H1 (cell line): ENCODE measurements around the gene SLC6A2. TPM values are rescaled to one million over a fixed set of nuclear protein-coding genes. Genes with fewer than 3 reads are reported as not detected.

Experiments used
- BACH1 ChIP-seq: IDR thresholded peaks from 2 replicates; pipeline ENCODE4 v1.6.1; 2012; ENCODE audit warnings: low read length, improper control_type of control experiment
- CEBPB ChIP-seq: IDR thresholded peaks from 2 replicates; pipeline ENCODE4 v1.6.1; 2012; ENCODE audit warnings: low read depth, low read length
- CREB1 ChIP-seq: IDR thresholded peaks from 2 replicates; pipeline ENCODE4 v1.6.1; 2012; ENCODE audit warnings: inconsistent platforms
- EZH2 ChIP-seq: fragments of 200-600 bp; sonication (generic); IDR thresholded peaks from 2 replicates; pipeline ENCODE4 v1.7.1; 2012; ENCODE audit warnings: low read depth, mild to moderate bottlenecking, moderate library complexity, low read length, inconsistent platforms; ENCODE audit not compliant: severe bottlenecking
- FOSL1 ChIP-seq: IDR thresholded peaks from 2 replicates; pipeline ENCODE4 v1.6.1; 2011; ENCODE audit warnings: mild to moderate bottlenecking, low read depth, low read length, moderate library complexity; ENCODE audit not compliant: insufficient read depth
- HDAC2 ChIP-seq, 2 experiments: fragments of 300-600 bp in 1 of 2; sonication (generic) in 1 of 2; IDR thresholded peaks; 2 replicates each; pipeline ENCODE4 v1.6.1; 2011 to 2012; ENCODE audit warnings: low read depth in 2 of 2, low read length in 2 of 2, mild to moderate bottlenecking in 2 of 2, moderate library complexity in 2 of 2, borderline replicate concordance in 1 of 2, inconsistent platforms in 1 of 2
- JUN ChIP-seq: IDR thresholded peaks from 2 replicates; pipeline ENCODE4 v1.6.1; 2011; ENCODE audit warnings: low read depth, mild to moderate bottlenecking, improper control_type of control experiment, low read length
- KDM1A ChIP-seq: fragments of 200-600, 300-600 bp; sonication (generic); IDR thresholded peaks from 2 replicates; pipeline ENCODE4 v1.7.1; 2016; ENCODE audit warnings: mild to moderate bottlenecking, low read length, borderline replicate concordance
- KDM4A ChIP-seq: IDR thresholded peaks from one replicate; pipeline ENCODE4 v1.7.1; 2012; ENCODE audit warnings: low read depth, mild to moderate bottlenecking, moderate library complexity, low read length, inconsistent platforms; ENCODE audit not compliant: severe bottlenecking
- NRF1 ChIP-seq: IDR thresholded peaks from 2 replicates; pipeline ENCODE4 v1.6.1; 2011; ENCODE audit warnings: mild to moderate bottlenecking, low read depth, low read length, improper control_type of control experiment
- PHF8 ChIP-seq: fragments of 200-600 bp; sonication (generic); conservative IDR thresholded peaks from 2 replicates; pipeline ENCODE4 v1.7.1; 2012; ENCODE audit warnings: low read depth, mild to moderate bottlenecking, inconsistent platforms, low read length, moderate library complexity
- RFX5 ChIP-seq: IDR thresholded peaks from 2 replicates; pipeline ENCODE4 v1.6.1; 2011; ENCODE audit warnings: low read depth, low read length, improper control_type of control experiment, borderline replicate concordance
- RNF2 ChIP-seq: fragments of 200-900, 300-1000 bp; sonication (generic); IDR thresholded peaks from 2 replicates; pipeline ENCODE4 v1.7.1; 2016; ENCODE audit warnings: borderline replicate concordance, low read depth, mild to moderate bottlenecking, antibody characterized with exemption, low read length; ENCODE audit not compliant: poor library complexity, severe bottlenecking; ENCODE audit errors: missing control alignments
- SAP30 ChIP-seq: fragments of 300-600 bp; sonication (generic); IDR thresholded peaks from 2 replicates; pipeline ENCODE4 v1.7.1; 2012; ENCODE audit warnings: low read length, moderate library complexity, mild to moderate bottlenecking, inconsistent platforms; ENCODE audit not compliant: insufficient read depth, insufficient replicate concordance
- SIX5 ChIP-seq: IDR thresholded peaks from 2 replicates; pipeline ENCODE4 v1.6.1; 2011; ENCODE audit warnings: mild to moderate bottlenecking, low read depth, low read length
- TBP ChIP-seq: IDR thresholded peaks from 2 replicates; pipeline ENCODE4 v1.6.1; 2011; ENCODE audit warnings: low read depth, low read length, improper control_type of control experiment
- ZNF274 ChIP-seq: IDR thresholded peaks from 2 replicates; pipeline ENCODE4 v1.7.0; 2012; ENCODE audit warnings: low read length, borderline replicate concordance; ENCODE audit errors: extremely low read depth
- polyA plus RNA-seq, 7 experiments: library from polyadenylated mRNA; depleted of rRNA in 3 of 7; stranded (reverse) in 5 of 7; unstranded in 2 of 7; fragments of >200 nt in 5 of 7; fragments of 200-250 nt in 2 of 7; gene quantifications; 1 replicate in 5 of 7; 2 replicates in 1 of 7; 4 replicates in 1 of 7; pipeline versions ENCODE4 v1.2.1 to v1.2.3, GENCODE V29; 2011 to 2013; ENCODE audit warnings: missing spikeins in 2 of 7, mixed read lengths in 2 of 7
- total RNA-seq: library from RNA; stranded (reverse); fragmentation: NEBNext Ultra II Directional; extraction: Animal tissue kit (Norgen Biotek cat#: 25700); gene quantifications from 2 replicates; pipeline ENCODE4 v1.2.1, GENCODE V29; 2021

Gene SLC6A2
- total and polyA plus RNA-seq, 2 of the 8 experiments (the other 6 are each of a cell fraction or from before 2014, with no cell fraction given): 0.35 TPM; not detected in 1

GRCh38 chr16:55655897-55656681 lies at the start of gene SLC6A2 (continued):
- TF ChIP-seq CREB1 (0 out of 2 replicates have a peak, but pooled peaks have one; percentile 16), PHF8 (no peak), HDAC2 (IDR thresholded peaks at IDR 0.05; ENCODE audit: borderline replicate concordance in 1 of 2, low read depth in 2 of 2, low read length in 2 of 2) (peak in 1 of 2 experiments; percentile 24; a peak in 1 of 4 replicates), SAP30 (no peak), NRF1 (no peak), KDM1A (no peak), SIX5 (no peak), BACH1 (no peak), ZNF274 (no peak), CEBPB (no peak), FOSL1 (no peak), RFX5 (no peak), JUN (no peak), EZH2 (no peak), RNF2 (peak; percentile 25), KDM4A (peak; percentile 78), TBP (no peak)
- TF ChIP-seq, all 59 proteins: peak for 9
